Naive thymus-derived CD4-positive, alpha-beta T cell (primary cell): ENCODE results near the gene CLRN1. TPM values are rescaled to one million over a fixed set of nuclear protein-coding genes. Genes with fewer than 3 reads are reported as not detected.
A peak's percentile ranks its signal among the peaks of the same experiment; 100 is the strongest.

Source experiments
- ATAC-seq: fragments of 150-1000 bp; cut with Tn5 transposase; 2 replicates; pipeline ENCODE4 v1.10.0; 2021; ENCODE audit warnings: mild to moderate bottlenecking, moderate library complexity
- CTCF ChIA-PET: fragments of 350-600 bp; sonication (Branson Sonifier 250); formaldehyde crosslinking; loops from one replicate; lab custom pipeline; 2021; ENCODE audit warnings: antibody characterized with exemption; lab: Charles Lee
- POLR2A ChIA-PET: fragments of 350-600 bp; sonication (Branson Sonifier 250); formaldehyde crosslinking; loops from one replicate; lab custom pipeline; 2021; ENCODE audit warnings: antibody characterized with exemption, inconsistent platforms; lab: Charles Lee
- DNase-seq, 9 donors: peaks; one replicate each; pipeline versions ENCODE4 v3.0.0 to v3.0.0-alpha.2; 2020 to 2022; ENCODE audit warnings: mixed read lengths in 1 of 9
- H3K27ac ChIP-seq: one replicate; pipeline ENCODE4 v1.7.0; 2013; ENCODE audit warnings: mild to moderate bottlenecking, low read depth, low read length, moderate library complexity
- H3K27me3 ChIP-seq, 2 donors: one replicate each; pipeline ENCODE4 v1.7.0; 2013; ENCODE audit warnings: low read length in 2 of 2, mild to moderate bottlenecking in 2 of 2, moderate library complexity in 2 of 2; ENCODE audit not compliant: control insufficient read depth in 2 of 2, insufficient read depth in 2 of 2
- H3K36me3 ChIP-seq, 3 experiments: 1 replicate in 2 of 3; 2 replicates in 1 of 3; pipeline ENCODE4 v1.7.0; 2013; ENCODE audit warnings: low read length in 3 of 3, mild to moderate bottlenecking in 3 of 3, moderate library complexity in 1 of 3; ENCODE audit not compliant: insufficient read depth in 3 of 3, control insufficient read depth in 2 of 3
- H3K4me1 ChIP-seq, 2 donors: one replicate each; pipeline ENCODE4 v1.7.0; 2013; ENCODE audit warnings: low read length in 2 of 2, mild to moderate bottlenecking in 2 of 2, moderate library complexity in 1 of 2; ENCODE audit not compliant: control insufficient read depth in 2 of 2, insufficient read depth in 2 of 2
- H3K4me3 ChIP-seq: 2 replicates; pipeline ENCODE4 v1.7.0; 2013; ENCODE audit warnings: mild to moderate bottlenecking, low read length
- H3K9me3 ChIP-seq, 3 experiments: 1 replicate in 2 of 3; 2 replicates in 1 of 3; pipeline ENCODE4 v1.7.0; 2013; ENCODE audit warnings: low read length in 3 of 3; ENCODE audit not compliant: control insufficient read depth in 2 of 3
- H3K27ac Mint-ChIP-seq, 9 donors: one replicate each; pipeline ENCODE4 v1.8.0; 2020 to 2022; ENCODE audit warnings: mixed read lengths in 9 of 9, mild to moderate bottlenecking in 8 of 9, moderate library complexity in 5 of 9, inconsistent platforms in 2 of 9
- H3K27me3 Mint-ChIP-seq, 5 donors: one replicate each; pipeline ENCODE4 v1.8.0; 2021 to 2022; ENCODE audit warnings: mixed read lengths in 5 of 5, mild to moderate bottlenecking in 1 of 5
- H3K36me3 Mint-ChIP-seq, 5 donors: one replicate each; pipeline ENCODE4 v1.8.0; 2020 to 2022; ENCODE audit warnings: mixed read lengths in 5 of 5, mild to moderate bottlenecking in 3 of 5, inconsistent platforms in 1 of 5
- H3K4me1 Mint-ChIP-seq, 7 donors: one replicate each; pipeline ENCODE4 v1.8.0; 2020 to 2022; ENCODE audit warnings: mixed read lengths in 7 of 7, mild to moderate bottlenecking in 3 of 7, inconsistent platforms in 1 of 7
- H3K4me3 Mint-ChIP-seq, 10 donors: one replicate each; pipeline ENCODE4 v1.8.0; 2020 to 2022; ENCODE audit warnings: mild to moderate bottlenecking in 10 of 10, mixed read lengths in 10 of 10, moderate library complexity in 6 of 10, inconsistent platforms in 2 of 10
- H3K9me3 Mint-ChIP-seq, 11 donors: one replicate each; pipeline ENCODE4 v1.8.0; 2020 to 2022; ENCODE audit warnings: mixed read lengths in 11 of 11, mild to moderate bottlenecking in 4 of 11, inconsistent platforms in 1 of 11, moderate library complexity in 1 of 11
- intact Hi-C, 2 donors: fragments of 100-400 bp; cut with micrococcal nuclease; formaldehyde crosslinking; loops; one replicate each; pipeline ENCODE4 v1.15.1; 2023
- polyA plus RNA-seq, 2 donors: library from polyadenylated mRNA; unstranded; fragments of 300-500 nt; fragmentation: Illumina TruSeq; gene quantifications; one replicate each; pipeline ENCODE4 v1.2.3, GENCODE V29; 2021
- total RNA-seq, 6 experiments: library from RNA in 5 of 6; stranded (reverse) in 5 of 6; gene quantifications; 1 replicate in 5 of 6; 2 replicates in 1 of 6; pipeline ENCODE4 v1.2.3 and lab custom pipeline; 2021 to 2026

The CLRN1 gene, protein sequence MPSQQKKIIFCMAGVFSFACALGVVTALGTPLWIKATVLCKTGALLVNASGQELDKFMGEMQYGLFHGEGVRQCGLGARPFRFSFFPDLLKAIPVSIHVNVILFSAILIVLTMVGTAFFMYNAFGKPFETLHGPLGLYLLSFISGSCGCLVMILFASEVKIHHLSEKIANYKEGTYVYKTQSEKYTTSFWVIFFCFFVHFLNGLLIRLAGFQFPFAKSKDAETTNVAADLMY
- not detected for total RNA-seq
- polyA plus RNA-seq: not detected
- total RNA-seq (lab: John Stamatoyannopoulos, UW): not detected

DNA sequence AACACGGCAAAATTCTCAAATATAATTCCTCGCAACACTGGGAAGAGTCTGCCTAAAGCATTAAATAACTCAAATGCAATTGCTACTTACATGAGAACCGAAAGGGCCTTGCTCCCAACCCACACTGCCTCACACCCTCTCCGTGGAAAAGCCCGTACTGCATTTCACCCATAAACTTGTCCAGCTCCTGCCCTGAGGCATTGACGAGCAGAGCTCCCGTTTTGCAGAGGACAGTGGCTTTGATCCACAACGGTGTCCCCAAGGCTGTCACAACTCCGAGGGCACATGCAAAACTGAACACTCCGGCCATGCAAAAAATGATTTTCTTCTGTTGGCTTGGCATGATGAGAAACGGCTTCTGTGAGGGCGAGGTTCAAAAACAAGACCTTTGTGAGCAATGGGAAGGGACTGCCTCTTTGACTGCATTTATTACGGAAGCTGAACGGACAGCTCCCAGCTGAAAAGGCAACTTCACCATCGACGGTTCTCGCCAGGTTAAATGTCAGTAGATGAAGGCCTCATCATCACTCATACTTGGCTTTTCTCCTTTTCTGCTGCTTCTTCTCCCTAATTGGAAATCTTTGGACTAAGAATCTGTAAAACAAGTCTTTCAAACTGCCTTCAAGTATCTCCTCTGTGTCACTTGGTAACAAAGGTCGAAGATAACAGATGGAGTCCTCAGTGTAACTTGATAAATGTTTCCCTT, at the start of gene CLRN1:
Gene CLRN1 (minus strand): TSS at position 362 of the 706 bp plus-strand sequence. CDS start 19 bp downstream, at position 343.
- H3K9me3 ChIP-seq: no peaks in the 10 kb centered on the region
- H3K36me3 ChIP-seq: no peaks in the 10 kb centered on the region
- CTCF ChIA-PET: no interaction called here
- POLR2A ChIA-PET: interaction anchor here (0.6 kb wide), 1 partner anchor 1655 kb away, joined by 3 read pairs; no protein-coding TSS in a partner anchor
- Mint-ChIP-seq H3K27me3 (peaks cover 0 to 18% (median 5%) of the 10 kb centered on the region in 5 donors), H3K4me3 (no peak within 1 kb of the TSS), H3K9me3 (no peaks in the 10 kb centered on the region), H3K36me3 (no peaks in the 10 kb centered on the region), H3K4me1 (no peaks in the 10 kb centered on the region), H3K27ac (peak within 1 kb of the TSS in 1 of 9 donors; percentile 52)
- H3K27me3 ChIP-seq: peaks cover 0 to 3% of the 10 kb centered on the region in 2 donors
- H3K27ac ChIP-seq: no peak within 1 kb of the TSS
- intact Hi-C loops: no loop called here
- DNase-seq: no peak
- H3K4me3 ChIP-seq: no peak within 1 kb of the TSS
- H3K4me1 ChIP-seq: no peaks in the 10 kb centered on the region
- no peak for ATAC-seq

DNA sequence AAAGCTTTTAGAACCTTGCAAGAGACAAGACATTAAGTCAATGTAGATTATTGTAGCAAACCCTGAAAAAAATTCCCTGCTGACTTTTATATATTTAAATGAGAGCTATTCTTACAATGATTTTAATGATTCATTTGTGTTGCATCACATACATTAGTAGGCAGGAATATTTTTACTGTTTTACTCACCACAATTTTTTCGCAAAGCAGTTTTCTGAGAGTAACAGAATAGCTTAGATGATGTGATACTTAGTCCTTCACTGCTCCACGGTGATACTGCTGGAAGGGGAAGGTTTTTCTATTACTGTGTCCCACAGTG, 43.9 kb upstream of the CLRN1 start:
- H3K27ac Mint-ChIP-seq: no peak overlapping the region
- Histone ChIP-seq H3K4me3 (no peak overlapping the region), H3K27me3 (peaks cover 0 to 6% of the 10 kb centered on the region in 2 donors), H3K27ac (no peak overlapping the region), H3K4me1 (no peaks in the 10 kb centered on the region), H3K9me3 (no peaks in the 10 kb centered on the region), H3K36me3 (no peaks in the 10 kb centered on the region)
- peaks cover 0 to 17% (median 12%) of the 10 kb centered on the region in 5 donors for H3K27me3 Mint-ChIP-seq
- no peaks in the 10 kb centered on the region for H3K9me3 Mint-ChIP-seq
- H3K4me1 Mint-ChIP-seq: no peaks in the 10 kb centered on the region
- DNase-seq (no peak), ATAC-seq (no peak)
- ChIA-PET POLR2A (no interaction called here), CTCF (no interaction called here)
- no peaks in the 10 kb centered on the region for H3K36me3 Mint-ChIP-seq
- intact Hi-C loops: no loop called here
- no peak overlapping the region for H3K4me3 Mint-ChIP-seq

DNA sequence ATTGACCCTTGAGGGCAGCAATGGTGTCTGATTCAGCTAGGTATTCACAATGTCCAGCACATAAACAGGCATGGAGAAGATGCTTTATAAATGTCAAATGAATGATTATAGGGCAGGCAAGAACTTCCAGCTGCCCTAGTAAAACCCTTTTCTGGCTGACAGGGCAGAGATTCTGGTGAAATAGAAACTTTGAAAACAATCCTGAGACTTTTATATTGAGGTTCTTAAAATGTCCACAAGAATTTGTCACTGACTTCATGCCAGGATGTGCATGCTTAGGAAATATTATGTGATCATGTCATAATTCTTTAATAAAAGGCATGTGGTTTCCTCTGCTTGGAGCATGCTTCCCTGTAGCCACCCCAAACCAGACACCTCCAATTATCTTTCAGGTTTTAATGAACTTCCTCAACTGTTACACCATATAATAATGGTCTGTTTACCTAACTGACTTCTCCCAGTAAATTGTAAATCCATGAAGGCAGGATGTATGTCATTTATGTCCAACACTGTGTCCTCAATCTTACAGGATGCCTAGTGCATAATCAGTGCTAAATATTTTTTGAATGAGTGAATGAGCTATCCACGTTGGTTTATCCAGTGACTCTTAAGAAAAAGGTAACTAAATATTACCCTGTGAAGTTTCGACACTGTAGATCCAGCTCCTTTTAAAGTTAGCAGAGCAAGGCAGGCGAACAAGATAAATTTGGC, 43.4 kb upstream of the CLRN1 start:
- peaks cover 0 to 16% (median 8%) of the 10 kb centered on the region in 5 donors for H3K27me3 Mint-ChIP-seq
- H3K36me3 ChIP-seq: no peaks in the 10 kb centered on the region
- H3K27me3 ChIP-seq: peaks cover 0 to 4% of the 10 kb centered on the region in 2 donors
- CTCF ChIA-PET: no interaction called here
- H3K27ac ChIP-seq: no peak overlapping the region
- no peaks in the 10 kb centered on the region for H3K9me3 ChIP-seq
- DNase-seq: no peak
- H3K4me1 Mint-ChIP-seq: no peaks in the 10 kb centered on the region
- no peak for ATAC-seq
- H3K27ac Mint-ChIP-seq: no peak overlapping the region
- intact Hi-C loops: no loop called here
- H3K4me1 ChIP-seq: no peaks in the 10 kb centered on the region
- no peaks in the 10 kb centered on the region for H3K36me3 Mint-ChIP-seq
- H3K4me3 ChIP-seq: no peak overlapping the region
- no peaks in the 10 kb centered on the region for H3K9me3 Mint-ChIP-seq
- no peak overlapping the region for H3K4me3 Mint-ChIP-seq
- POLR2A ChIA-PET: no interaction called here

DNA sequence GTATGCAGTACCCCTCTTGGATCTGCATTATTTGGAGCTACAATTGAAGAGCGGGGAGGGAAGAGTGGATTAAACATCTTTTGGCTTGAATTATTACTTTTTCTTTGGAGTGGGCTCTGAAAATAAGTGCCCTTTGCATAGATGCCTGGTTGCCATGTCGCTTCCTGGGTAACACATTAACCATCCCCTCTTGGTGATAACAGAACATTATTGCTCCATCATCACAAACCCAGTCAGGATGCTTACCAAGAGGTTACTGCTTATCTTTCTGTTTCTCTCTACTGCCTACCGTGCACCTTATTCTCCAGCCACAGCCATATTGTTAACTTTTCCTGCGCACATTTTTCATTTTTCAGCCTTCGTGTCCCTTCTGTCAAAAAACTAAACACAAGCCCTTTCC, 42.7 kb upstream of the CLRN1 start:
- Mint-ChIP-seq H3K4me1 (no peaks in the 10 kb centered on the region), H3K27ac (no peak overlapping the region), H3K4me3 (no peak overlapping the region), H3K36me3 (no peaks in the 10 kb centered on the region), H3K27me3 (peaks cover 0 to 16% (median 8%) of the 10 kb centered on the region in 5 donors), H3K9me3 (no peaks in the 10 kb centered on the region)
- no peaks in the 10 kb centered on the region for H3K4me1 ChIP-seq
- no peak overlapping the region for H3K4me3 ChIP-seq
- ATAC-seq (no peak), DNase-seq (no peak)
- POLR2A ChIA-PET: no interaction called here
- no peaks in the 10 kb centered on the region for H3K27me3 ChIP-seq
- H3K27ac ChIP-seq: no peak overlapping the region
- intact Hi-C loops: no loop called here
- no peaks in the 10 kb centered on the region for H3K36me3 ChIP-seq
- H3K9me3 ChIP-seq: no peaks in the 10 kb centered on the region
- CTCF ChIA-PET: no interaction called here

DNA sequence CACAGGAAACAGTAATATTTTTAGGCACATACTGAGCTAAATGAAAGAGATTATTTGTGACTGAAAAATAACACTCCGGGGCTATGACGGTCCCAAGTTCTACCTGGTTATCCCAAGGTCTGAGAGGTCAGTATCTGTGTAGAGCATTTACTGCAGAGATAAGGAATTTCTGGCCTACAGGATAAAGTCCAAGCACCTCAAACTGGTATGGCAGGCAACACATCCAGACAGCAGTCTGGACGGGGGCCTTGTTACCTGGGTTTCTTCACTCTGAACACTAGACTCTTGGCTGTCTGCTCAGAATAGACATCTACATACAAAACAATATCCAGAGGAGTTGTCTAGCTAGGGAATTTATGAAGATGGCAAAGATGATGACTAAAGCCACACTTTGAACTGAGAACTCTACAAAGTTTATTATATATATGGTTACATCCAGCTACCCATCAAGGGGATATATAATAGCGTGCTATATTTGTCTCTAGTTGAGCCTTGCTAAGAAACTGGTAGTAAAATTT, 42.0 kb upstream of the CLRN1 start:
- Histone ChIP-seq H3K4me3 (no peak overlapping the region), H3K9me3 (no peaks in the 10 kb centered on the region), H3K27ac (no peak overlapping the region), H3K36me3 (no peaks in the 10 kb centered on the region), H3K4me1 (no peaks in the 10 kb centered on the region), H3K27me3 (no peaks in the 10 kb centered on the region)
- DNase-seq: no peak
- POLR2A ChIA-PET: no interaction called here
- no peak for ATAC-seq
- intact Hi-C loops: no loop called here
- Mint-ChIP-seq H3K4me1 (no peaks in the 10 kb centered on the region), H3K27me3 (peaks cover 0 to 16% (median 8%) of the 10 kb centered on the region in 5 donors), H3K27ac (no peak overlapping the region), H3K4me3 (no peak overlapping the region), H3K36me3 (no peaks in the 10 kb centered on the region), H3K9me3 (no peaks in the 10 kb centered on the region)
- CTCF ChIA-PET: no interaction called here

- Mint-ChIP-seq H3K27me3 (peaks cover 2 to 12% (median 8%) of the 10 kb centered on the region in 5 donors), H3K4me3 (no peak overlapping the region), H3K27ac (no peak overlapping the region), H3K4me1 (no peaks in the 10 kb centered on the region), H3K36me3 (no peaks in the 10 kb centered on the region), H3K9me3 (no peaks in the 10 kb centered on the region)
- Histone ChIP-seq H3K36me3 (no peaks in the 10 kb centered on the region), H3K9me3 (no peaks in the 10 kb centered on the region), H3K4me3 (no peak overlapping the region), H3K27me3 (peaks cover 0 to 3% of the 10 kb centered on the region in 2 donors), H3K27ac (no peak overlapping the region), H3K4me1 (no peaks in the 10 kb centered on the region)
- ATAC-seq (no peak), DNase-seq (no peak)
- ChIA-PET POLR2A (no interaction called here), CTCF (no interaction called here)
- intact Hi-C loops: no loop called here
Observed at GRCh38 chr3:151012753-151013152, 40.2 kb upstream of the CLRN1 start.
